Type B pancreatic cell (in vitro differentiated cells): Measurements from ENCODE around the gene ILK. TPM values are rescaled to one million over a fixed set of nuclear protein-coding genes. Genes with fewer than 3 reads are reported as not detected.
A peak's percentile ranks its signal among the peaks of the same experiment; 100 is the strongest.

ENCODE experiments used
- DNase-seq: peaks from one replicate; pipeline ENCODE4 v3.0.0; 2021; ENCODE audit warnings: mixed read lengths; ENCODE audit not compliant: unreplicated experiment; ENCODE audit errors: extremely low spot score
- H3K27ac Mint-ChIP-seq: 2 replicates; pipeline ENCODE4 v1.8.0; 2021; ENCODE audit warnings: mild to moderate bottlenecking, mixed read lengths
- H3K27me3 Mint-ChIP-seq: 2 replicates; pipeline ENCODE4 v1.8.0; 2021; ENCODE audit warnings: mixed read lengths
- H3K36me3 Mint-ChIP-seq: 2 replicates; pipeline ENCODE4 v1.8.0; 2021; ENCODE audit warnings: mixed read lengths
- H3K4me1 Mint-ChIP-seq: one replicate; pipeline ENCODE4 v1.8.0; 2021; ENCODE audit warnings: mixed read lengths; ENCODE audit not compliant: unreplicated experiment
- H3K4me3 Mint-ChIP-seq: 2 replicates; pipeline ENCODE4 v1.8.0; 2021; ENCODE audit warnings: mild to moderate bottlenecking, mixed read lengths
- H3K9me3 Mint-ChIP-seq: 2 replicates; pipeline ENCODE4 v1.8.0; 2021; ENCODE audit warnings: mixed read lengths
- CTCF ChIP-seq: fragments of 200-600 bp; sonication (generic); conservative IDR thresholded peaks from 2 replicates; pipeline ENCODE4 v1.5.0; 2021; ENCODE audit warnings: antibody characterized with exemption, mild to moderate bottlenecking
- total RNA-seq: library from RNA; stranded (reverse); gene quantifications from 2 replicates; pipeline ENCODE4 v1.2.1, GENCODE V29; 2021; ENCODE audit warnings: low replicate concordance

The ILK gene
- total RNA-seq, 1 donor from 2014 or later, result 135 TPM

DNA sequence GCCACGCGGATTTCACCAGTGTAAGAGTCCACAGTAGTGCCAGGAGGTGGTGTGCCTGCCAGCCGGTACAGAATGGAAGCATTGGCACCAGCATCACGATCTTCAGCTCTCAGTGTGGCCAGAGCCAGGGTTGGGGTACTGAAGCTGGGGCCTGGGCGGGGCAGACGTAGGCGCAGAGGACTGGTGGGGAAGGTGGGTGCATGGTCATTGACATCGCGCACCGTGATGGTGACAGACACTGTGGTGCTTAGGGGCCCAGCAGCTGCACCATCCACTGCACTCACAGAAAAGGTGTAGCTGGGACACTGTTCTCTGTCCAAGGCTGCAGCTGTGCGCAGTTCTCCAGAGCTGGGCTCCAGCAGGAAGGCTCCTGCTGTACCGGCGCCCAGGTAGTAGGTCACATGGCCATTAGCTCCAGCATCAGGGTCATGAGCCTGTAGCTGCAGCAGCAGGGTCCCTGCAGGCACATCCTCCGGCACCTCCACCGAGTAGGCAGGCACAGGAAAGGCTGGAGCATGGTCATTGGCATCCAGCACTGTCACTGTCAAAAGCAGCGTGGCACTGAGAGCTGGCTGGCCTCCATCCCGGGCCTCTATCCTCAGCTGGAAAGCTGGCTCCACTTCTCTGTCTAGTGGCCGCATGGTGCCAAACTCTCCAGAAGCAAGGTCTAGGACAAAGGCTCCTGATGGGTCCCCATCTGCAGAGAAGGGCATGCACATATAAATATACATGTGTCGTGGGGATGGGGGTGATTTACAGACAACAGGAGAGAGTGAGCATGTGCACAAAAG, 23.6 kb downstream of the ILK start:
- Mint-ChIP-seq H3K27ac (no peak overlapping the region), H3K4me1 (no peaks in the 10 kb centered on the region), H3K27me3 (peaks cover 22% of the 10 kb centered on the region), H3K36me3 (peaks cover 12% of the 10 kb centered on the region), H3K9me3 (no peaks in the 10 kb centered on the region), H3K4me3 (no peak overlapping the region)
- peak; percentile 63 for DNase-seq
- TF ChIP-seq CTCF, result no peak

DNA sequence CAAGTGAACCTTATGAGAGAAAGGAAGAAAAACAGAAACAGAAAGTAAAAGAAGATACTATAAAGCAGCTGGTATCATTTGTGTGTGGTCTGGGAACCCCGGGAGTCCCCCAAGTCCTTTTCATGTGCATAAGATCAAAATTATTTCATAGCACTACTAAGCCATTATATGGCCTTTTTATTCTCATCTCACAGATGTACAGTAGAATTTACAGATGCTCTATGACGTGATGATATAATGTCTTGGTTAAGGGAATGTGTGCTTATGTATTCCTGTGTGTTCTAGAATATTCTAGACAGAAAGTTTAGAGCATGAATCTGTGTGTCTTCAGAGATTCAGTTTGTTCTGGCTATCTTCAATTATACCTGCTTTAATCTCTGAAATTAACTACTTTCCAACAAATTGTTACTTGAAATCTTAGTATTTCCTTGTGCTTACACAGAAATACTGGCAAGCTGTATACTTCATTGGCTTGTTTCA, 24.2 kb downstream of the ILK start:
- peaks cover 22% of the 10 kb centered on the region for H3K27me3 Mint-ChIP-seq
- no peaks in the 10 kb centered on the region for H3K9me3 Mint-ChIP-seq
- no peak for TF ChIP-seq CTCF
- DNase-seq, result no peak
- no peaks in the 10 kb centered on the region for H3K4me1 Mint-ChIP-seq
- no peak overlapping the region for H3K27ac Mint-ChIP-seq
- no peak overlapping the region for H3K4me3 Mint-ChIP-seq
- peaks cover 12% of the 10 kb centered on the region for H3K36me3 Mint-ChIP-seq

GRCh38 chr11:6628526-6628925, 25.0 kb downstream of the ILK start:
- TF ChIP-seq CTCF, result no peak
- H3K36me3 Mint-ChIP-seq, result peaks cover 15% of the 10 kb centered on the region
- H3K4me3 Mint-ChIP-seq, result no peak overlapping the region
- peaks cover 22% of the 10 kb centered on the region for H3K27me3 Mint-ChIP-seq
- no peaks in the 10 kb centered on the region for H3K9me3 Mint-ChIP-seq
- DNase-seq, result peak; percentile 32
- H3K4me1 Mint-ChIP-seq, result no peaks in the 10 kb centered on the region
- H3K27ac Mint-ChIP-seq, result no peak overlapping the region

GRCh38 chr11:6629573-6629891, 26.0 kb downstream of the ILK start:
- no peaks in the 10 kb centered on the region for H3K9me3 Mint-ChIP-seq
- H3K27me3 Mint-ChIP-seq, result peaks cover 22% of the 10 kb centered on the region
- TF ChIP-seq CTCF, result no peak
- no peak overlapping the region for H3K4me3 Mint-ChIP-seq
- H3K4me1 Mint-ChIP-seq, result no peaks in the 10 kb centered on the region
- no peak overlapping the region for H3K27ac Mint-ChIP-seq
- DNase-seq, result no peak
- peaks cover 10% of the 10 kb centered on the region for H3K36me3 Mint-ChIP-seq

- no peak for TF ChIP-seq CTCF
- no peaks in the 10 kb centered on the region for H3K9me3 Mint-ChIP-seq
- DNase-seq, result peak; percentile 72
Observed at GRCh38 chr11:6629892-6630631, 26.5 kb downstream of the ILK start.

More at GRCh38 chr11:6629892-6630631, 26.5 kb downstream of the ILK start:
- Mint-ChIP-seq H3K36me3 (peaks cover 9% of the 10 kb centered on the region), H3K4me3 (no peak overlapping the region), H3K27ac (no peak overlapping the region), H3K4me1 (peaks cover 3% of the 10 kb centered on the region), H3K27me3 (peaks cover 22% of the 10 kb centered on the region)
